A549 treated with ZK216348 at 1 μM for 4 hours (cell line): ENCODE results near the gene STN1. TPM values are rescaled to one million over a fixed set of nuclear protein-coding genes. Genes with fewer than 3 reads are reported as not detected.

Experiments used
- total RNA-seq: library from RNA; stranded (reverse); fragments of 200-300 nt; extraction: Qiagen RNA extraction; gene quantifications from 5 replicates; pipeline ENCODE4 v1.2.3, GENCODE V29; 2022; ENCODE audit warnings: low read depth

Gene STN1
- total RNA-seq, result 19.1 to 22.3 TPM (median 19.4 TPM) in 5 replicates

GRCh38 chr10:103918053-103918846 lies at the start of gene STN1:
Gene STN1 (minus strand): TSS chr10:103918184. CDS start chr10:103917594, 590 bp downstream.

GRCh38 chr10:103966671-103967447 lies 48.9 kb upstream of the STN1 start, which contains the start of gene SLK:
Gene SLK (plus strand): TSS chr10:103967140. CDS start chr10:103967746, 606 bp downstream.

GRCh38 chr10:103855424-103855823 lies 62.6 kb downstream of the STN1 start, which contains the start of gene SH3PXD2A:
Gene SH3PXD2A (minus strand): TSS chr10:103855576. CDS start chr10:103855266, 310 bp downstream.

Other genes starting within 250 kb of the STN1 start
- 0.97 to 2.3 TPM (median 1.6 TPM) in 5 replicates for gene SH3PXD2A, start 62.6 kb downstream of the STN1 start, total RNA-seq
- 22.4 to 41.5 TPM (median 34.2 TPM) in 5 replicates for gene SLK, start 49.0 kb upstream of the STN1 start, total RNA-seq
- gene COL17A1, start 167.7 kb upstream of the STN1 start, total RNA-seq, result 1.6 to 2.2 TPM (median 1.9 TPM) in 5 replicates
- gene SFR1, start 204.0 kb upstream of the STN1 start, total RNA-seq, result 12.6 to 27.0 TPM (median 13.5 TPM) in 5 replicates